GM20000 (cell line): ENCODE data around the gene SERTAD3.

Experiments used
- DNase-seq: peaks from one replicate; pipeline ENCODE4 v3.0.0; 2012; ENCODE audit warnings: low spot score
- CTCF ChIP-seq: IDR thresholded peaks from 2 replicates; pipeline ENCODE4 v1.5.1; 2012; ENCODE audit warnings: mild to moderate bottlenecking, control low read depth; ENCODE audit errors: extremely low read depth, missing control alignments

The SERTAD3 gene

GRCh38 chr19:40418040-40418439 lies 26.1 kb downstream of the SERTAD3 start:
- DNase-seq: no peak
- TF ChIP-seq CTCF: no peak

GRCh38 chr19:40417643-40417981 lies 26.5 kb downstream of the SERTAD3 start:
- no peak for TF ChIP-seq CTCF
- DNase-seq: no peak

GRCh38 chr19:40416918-40417642 lies 27.1 kb downstream of the SERTAD3 start:
- TF ChIP-seq CTCF: no peak
- no peak for DNase-seq

- DNase-seq: no peak
- TF ChIP-seq CTCF: no peak
Measured at GRCh38 chr19:40415768-40416167, 28.4 kb downstream of the SERTAD3 start.

- DNase-seq: no peak
- TF ChIP-seq CTCF: no peak
Measured at GRCh38 chr19:40414542-40415535, 29.3 kb downstream of the SERTAD3 start.

GRCh38 chr19:40413291-40413845 lies 30.8 kb downstream of the SERTAD3 start, which contains the start of gene PRX:
Gene PRX, minus strand, starts transcription at chr19:40413378. Its CDS starts 5,446 bp downstream, at chr19:40407932.
- no peak for DNase-seq
- no peak for TF ChIP-seq CTCF

GRCh38 chr19:40412866-40413265 lies 31.3 kb downstream of the SERTAD3 start:
- DNase-seq: no peak
- no peak for TF ChIP-seq CTCF
